NCI-H2171 (cell line): ENCODE data around the gene EPB41L4B.
A peak's percentile ranks its signal among the peaks of the same experiment; 100 is the strongest.
"Not testable (repeated sequence)": the region's sequence is repeated elsewhere in the genome, so short reads cannot be mapped to it uniquely, and the experiment has no call there.

Experiments used
- DNase-seq: peaks from one replicate; lab custom pipeline; 2025; lab: John Stamatoyannopoulos, UW

Gene EPB41L4B

DNA sequence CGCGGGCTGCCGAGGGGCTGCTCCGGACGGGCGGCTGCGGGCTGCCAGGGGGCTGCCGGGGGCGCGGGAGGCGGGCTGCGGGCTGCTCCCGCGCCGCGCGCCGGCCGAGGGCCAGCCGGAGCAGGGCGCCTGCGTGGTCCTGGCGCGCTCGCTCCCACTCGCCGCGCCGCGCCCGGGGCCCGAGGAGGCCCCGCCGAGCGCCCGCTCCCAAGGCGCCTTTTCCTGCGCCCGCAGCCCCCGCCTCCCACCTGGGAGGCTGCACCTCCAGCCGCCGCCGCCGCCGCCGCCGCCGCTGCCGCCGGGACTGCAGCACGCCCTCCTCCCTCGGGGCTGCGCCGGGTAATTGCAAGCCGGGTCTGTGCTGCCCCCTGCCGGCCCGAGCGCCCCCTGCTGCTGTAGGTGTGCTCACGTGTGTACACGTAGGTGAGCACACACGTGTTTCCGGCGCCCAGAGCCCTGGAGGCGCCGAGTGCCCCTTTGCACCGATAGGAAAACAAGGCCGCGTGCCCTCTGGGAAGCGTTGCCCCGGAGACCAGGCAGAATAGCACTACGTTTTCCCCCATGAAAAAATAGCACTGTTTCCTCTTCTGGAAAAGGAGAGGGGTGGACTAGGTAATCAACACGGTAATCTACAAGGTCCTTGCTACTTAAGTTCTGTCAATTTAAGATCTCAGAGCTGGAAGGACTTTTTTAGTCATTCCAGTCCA lies at the start of gene EPB41L4B:
Gene EPB41L4B, minus strand, starts transcription at position 318 of the 707 bp plus-strand sequence. CDS start 613 bp downstream, outside the sequence.
- DNase-seq = peak; percentile 92

GRCh38 chr9:109369285-109369684 lies 48.4 kb upstream of the EPB41L4B start:
- DNase-seq = no peak

GRCh38 chr9:109360771-109361170 lies 39.9 kb upstream of the EPB41L4B start:
- no peak for DNase-seq

GRCh38 chr9:109358968-109359603 lies 38.2 kb upstream of the EPB41L4B start:
- not testable (repeated sequence) for DNase-seq

DNA sequence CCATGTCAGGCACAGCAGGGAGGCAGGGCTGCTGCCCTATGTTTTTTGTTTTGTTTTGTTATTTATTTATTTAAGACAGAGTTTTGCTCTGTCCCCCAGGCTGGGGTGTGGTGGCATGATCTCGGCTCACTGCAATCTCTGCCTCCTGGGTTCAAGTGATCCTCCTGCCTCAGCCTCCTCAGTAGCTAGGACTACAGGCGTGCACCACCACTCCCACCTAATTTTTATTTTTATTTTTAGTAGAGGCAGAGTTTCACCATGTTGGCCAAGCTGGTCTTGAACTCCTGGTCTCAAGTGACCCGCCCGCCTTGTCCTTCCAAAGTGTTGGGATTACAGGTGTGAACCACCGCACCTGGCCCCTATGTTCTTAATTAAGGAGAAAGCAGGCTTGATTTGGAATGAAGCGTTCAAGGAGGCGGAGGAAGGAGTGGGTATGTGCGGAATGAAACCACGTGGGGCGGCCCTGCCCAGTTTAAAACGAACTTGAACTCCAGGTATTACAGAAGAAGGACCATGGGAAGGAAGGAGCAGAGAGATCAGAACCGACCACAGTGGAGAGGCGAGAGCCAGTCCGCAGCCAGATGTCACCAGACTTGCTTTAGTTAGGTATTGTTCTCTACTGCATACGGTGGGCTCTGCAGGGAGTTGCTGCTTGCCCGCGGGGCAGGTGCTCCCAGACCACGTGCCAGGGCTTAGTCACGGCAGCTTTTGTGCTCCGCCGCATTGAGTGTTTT lies 34.9 kb upstream of the EPB41L4B start:
- no peak for DNase-seq

DNA sequence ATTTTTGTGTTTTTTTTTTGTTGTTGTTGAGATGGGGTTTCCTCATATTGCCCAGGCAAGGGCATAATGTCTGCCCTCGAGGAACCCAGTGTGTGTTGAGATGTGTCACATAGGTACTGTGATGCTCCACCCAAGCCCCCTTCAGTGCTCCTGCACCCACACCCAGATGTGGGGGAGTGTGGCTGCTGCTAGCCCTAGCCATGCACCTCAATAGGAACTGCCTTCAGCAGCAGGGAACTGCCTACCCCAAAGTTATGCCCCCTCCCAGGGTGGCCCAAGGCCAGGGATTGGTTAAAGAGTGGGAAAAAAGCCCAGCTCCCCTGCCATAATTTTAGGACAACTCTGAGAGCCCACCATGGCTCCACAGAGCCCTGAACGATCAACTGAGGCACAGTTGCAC lies 33.3 kb upstream of the EPB41L4B start:
- DNase-seq = no peak

DNA sequence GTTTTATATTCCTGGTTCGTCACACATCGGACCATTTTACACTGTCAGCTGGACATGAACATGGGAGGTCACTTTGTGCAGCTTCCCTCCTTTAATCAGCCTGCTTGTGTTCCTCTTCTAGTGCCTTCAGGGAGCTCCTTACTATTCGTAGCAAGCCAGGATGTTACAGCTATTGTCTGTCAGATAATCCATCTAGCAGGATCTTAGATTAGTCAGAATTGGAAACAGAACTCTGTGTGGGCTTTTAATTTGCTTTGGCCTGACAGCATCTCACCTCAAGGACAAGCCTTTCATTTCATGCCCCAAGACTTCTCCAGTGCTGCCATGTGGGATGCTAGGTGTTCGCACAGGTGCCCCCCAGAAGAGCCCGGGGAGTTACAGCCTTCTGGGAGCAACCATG lies 30.2 kb upstream of the EPB41L4B start:
- DNase-seq = no peak

- DNase-seq = no peak
Measured at GRCh38 chr9:109349421-109349846, 28.6 kb upstream of the EPB41L4B start.

GRCh38 chr9:109346904-109347303 lies 26.0 kb upstream of the EPB41L4B start:
- DNase-seq = no peak

DNA sequence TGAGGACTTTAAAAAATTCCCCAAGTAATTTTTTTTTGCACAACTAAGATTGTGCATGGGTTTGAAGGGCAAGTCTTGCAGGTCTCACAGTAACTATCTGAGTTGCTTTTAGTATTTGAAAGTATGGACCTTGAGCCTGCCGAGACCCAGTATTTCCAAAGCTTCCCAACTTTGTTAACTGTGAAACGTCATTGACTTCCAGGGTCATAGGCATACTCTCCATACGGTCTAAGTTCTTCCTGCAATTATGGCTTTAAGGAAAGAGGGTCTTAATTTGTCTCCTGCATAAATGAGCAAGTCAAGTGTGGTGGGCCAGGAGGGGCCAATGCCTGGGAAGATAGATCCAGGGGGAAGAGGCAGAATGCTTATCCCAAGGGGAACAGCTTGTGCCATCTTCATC lies 24.0 kb upstream of the EPB41L4B start:
- no peak for DNase-seq

DNA sequence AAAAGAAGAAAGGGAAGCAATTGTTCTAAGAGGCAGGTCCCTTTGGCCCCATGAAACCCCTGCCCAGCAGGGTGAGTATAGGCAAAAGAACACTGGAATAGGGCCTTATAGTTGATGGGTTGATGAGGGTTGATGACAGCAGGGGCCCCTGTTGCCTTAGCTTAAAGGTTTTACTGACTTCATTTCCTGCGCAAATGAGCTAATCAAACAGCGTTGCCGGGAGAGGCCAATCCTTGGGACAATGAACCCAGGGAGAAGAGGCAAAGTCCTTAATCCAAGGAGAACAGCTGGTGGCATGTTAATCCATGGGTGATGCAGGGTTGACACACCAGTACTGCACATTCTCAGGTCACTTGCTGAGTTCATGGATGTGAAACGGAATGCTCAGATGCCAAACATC lies 22.0 kb upstream of the EPB41L4B start:
- DNase-seq = no peak

DNA sequence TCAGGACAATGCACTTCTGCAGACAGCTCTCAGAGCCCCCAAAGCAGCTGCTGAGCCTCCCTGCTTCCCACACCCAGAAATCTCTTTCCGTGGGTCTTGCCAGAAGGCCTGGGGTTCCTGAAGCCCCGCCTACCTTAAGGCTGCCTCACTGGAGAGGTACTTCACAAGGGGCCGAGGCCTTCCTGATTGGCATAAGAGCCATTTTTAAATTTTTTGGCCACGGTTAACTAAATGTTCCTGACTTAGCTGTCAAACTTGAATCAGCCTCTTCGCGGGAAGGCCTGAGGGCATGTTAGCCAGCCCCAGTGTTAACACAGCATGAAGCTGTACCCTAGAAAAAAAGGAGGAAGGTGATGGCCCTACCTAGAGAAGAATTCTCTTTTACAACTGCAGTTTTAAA lies 20.7 kb upstream of the EPB41L4B start:
- no peak for DNase-seq

DNA sequence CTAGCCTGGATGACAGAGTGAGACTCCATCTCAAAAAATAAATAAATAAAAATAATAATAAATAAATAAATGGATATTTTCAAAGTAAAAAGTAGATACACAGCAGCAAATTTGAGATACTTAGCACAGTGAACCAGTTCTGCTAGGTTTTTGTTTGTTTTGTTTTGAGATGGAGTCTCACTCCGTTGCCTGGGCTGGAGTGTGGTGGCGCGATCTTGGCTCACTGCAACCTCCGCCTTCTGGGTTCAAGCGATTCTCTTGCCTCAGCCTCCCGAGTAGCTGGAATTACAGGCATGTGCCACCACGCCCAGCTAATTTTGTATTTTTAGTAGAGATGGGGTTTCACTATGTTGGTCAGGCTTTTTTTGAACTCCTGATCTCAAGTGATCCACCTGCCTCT lies 20.1 kb upstream of the EPB41L4B start:
- not testable (repeated sequence) for DNase-seq

- DNase-seq = no peak
Measured at GRCh38 chr9:109336409-109336808, 15.6 kb upstream of the EPB41L4B start.

GRCh38 chr9:109335929-109336328 lies 15.1 kb upstream of the EPB41L4B start:
- no peak for DNase-seq

- no peak for DNase-seq
Measured at GRCh38 chr9:109335121-109335520, 14.3 kb upstream of the EPB41L4B start.

- no peak for DNase-seq
Measured at GRCh38 chr9:109331353-109331752, 10.5 kb upstream of the EPB41L4B start.

DNA sequence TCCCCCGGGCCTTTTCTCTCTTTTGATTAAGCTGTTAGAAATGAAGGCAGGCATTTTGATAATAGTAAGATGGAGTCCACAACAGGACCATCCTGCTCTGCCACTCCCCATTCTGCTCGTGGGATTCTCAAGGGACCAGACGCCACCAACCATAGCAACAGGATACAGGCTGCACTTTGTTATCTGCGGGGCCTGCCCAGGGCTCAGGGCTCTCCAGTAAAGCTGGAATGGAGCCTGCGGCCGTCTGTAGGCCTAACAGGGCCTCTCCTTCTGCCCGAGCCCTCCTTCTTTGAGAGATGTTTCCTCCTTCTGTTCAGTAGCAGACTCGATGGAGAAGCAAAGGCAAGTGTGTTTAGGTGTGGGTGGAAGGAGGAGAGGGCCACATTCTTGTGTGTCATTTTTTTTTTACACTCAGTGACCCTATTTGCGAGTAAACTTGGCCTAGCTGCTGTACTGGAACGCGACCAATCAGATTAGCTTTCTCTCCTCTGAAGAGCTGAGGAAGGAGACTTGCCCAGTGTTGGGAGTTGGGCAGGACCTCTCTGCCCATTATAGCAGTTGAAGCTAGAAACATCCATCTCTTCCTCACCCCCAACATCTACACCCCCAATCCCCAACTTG lies 8.9 kb upstream of the EPB41L4B start:
- DNase-seq = no peak

GRCh38 chr9:109328978-109329637 lies 8.2 kb upstream of the EPB41L4B start:
- no peak for DNase-seq

DNA sequence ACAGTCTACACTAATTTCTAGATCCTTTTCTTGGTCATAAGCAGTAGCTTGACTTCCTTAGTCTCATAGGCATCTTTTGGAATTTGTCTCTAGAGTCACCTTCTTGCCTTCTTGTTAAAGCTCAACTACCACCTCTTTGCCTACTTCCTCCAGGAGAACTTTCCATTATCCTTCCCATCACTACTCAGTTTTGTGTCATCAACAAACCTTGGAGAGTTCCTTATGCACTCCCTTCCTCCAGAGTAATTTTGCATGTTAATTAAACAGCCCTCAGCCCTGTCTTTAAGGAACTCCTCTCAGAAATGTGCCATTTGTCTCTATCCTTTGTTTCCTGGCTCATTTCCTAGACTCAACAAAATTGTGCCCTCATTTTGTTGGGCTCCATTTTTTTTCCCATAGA lies 4.2 kb upstream of the EPB41L4B start:
- no peak for DNase-seq

DNA sequence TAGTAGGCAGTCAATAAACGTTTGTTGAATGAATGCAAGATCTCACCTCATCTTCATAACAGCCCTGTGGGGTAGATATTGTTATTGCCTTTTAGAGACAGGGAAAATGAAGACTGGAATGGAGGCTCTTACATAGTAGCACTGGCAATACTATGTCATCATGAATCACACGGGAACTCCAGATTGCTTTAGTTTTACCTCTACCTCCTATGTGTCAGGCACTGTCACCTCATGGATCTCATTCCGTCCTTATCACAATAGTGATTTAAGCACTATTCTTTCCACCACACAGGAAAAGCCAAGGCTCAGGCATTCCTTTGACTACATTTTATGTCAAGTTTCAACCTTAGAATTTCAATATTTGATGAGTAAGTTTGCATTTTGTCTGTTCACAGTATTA lies 2.9 kb upstream of the EPB41L4B start:
- no peak for DNase-seq

DNA sequence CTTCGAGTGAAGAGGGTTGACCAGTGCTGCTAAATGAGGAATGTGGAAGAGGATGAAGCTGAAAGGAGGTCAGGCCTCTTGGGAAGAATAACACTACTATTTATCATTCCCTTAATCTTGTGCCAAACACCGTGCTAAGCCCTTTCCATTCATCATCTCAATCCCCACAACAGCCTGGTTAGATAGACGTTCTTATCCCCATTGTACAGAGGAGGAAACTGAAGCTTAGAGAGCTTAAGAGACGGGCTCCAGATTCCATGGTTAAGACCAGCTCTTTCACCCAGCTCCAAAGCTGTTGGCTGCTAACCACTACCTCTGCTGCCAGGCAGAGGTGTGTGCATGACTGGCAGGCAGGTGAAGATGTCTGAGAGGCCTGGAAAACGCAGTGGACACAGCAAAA lies 868 bp upstream of the EPB41L4B start:
- DNase-seq = no peak
